Endodermal cell (in vitro differentiated cells): Measurements from ENCODE around the gene CD164. TPM values are rescaled to one million over a fixed set of nuclear protein-coding genes. Genes with fewer than 3 reads are reported as not detected.

Experiments used
- DNase-seq: peaks from one replicate; pipeline ENCODE4 v3.0.0-alpha.2; 2017
- H3K27ac ChIP-seq: 2 replicates; pipeline ENCODE4 v1.5.1; 2013; ENCODE audit warnings: mild to moderate bottlenecking, low read depth, low read length, moderate library complexity
- H3K27me3 ChIP-seq: 2 replicates; pipeline ENCODE4 v1.6.1; 2013; ENCODE audit warnings: mild to moderate bottlenecking, low read length, moderate library complexity; ENCODE audit not compliant: insufficient read depth, control insufficient read depth, poor library complexity, severe bottlenecking
- H3K36me3 ChIP-seq: 2 replicates; pipeline ENCODE4 v1.7.0; 2013; ENCODE audit warnings: mild to moderate bottlenecking, low read length, moderate library complexity; ENCODE audit not compliant: control insufficient read depth, insufficient read depth
- H3K4me1 ChIP-seq: one replicate; pipeline ENCODE4 v1.7.0; 2013; ENCODE audit warnings: low read length; ENCODE audit not compliant: control insufficient read depth, insufficient read depth
- H3K4me3 ChIP-seq: 2 replicates; pipeline ENCODE4 v1.5.1; 2013; ENCODE audit warnings: mild to moderate bottlenecking, low read length, moderate library complexity
- H3K9ac ChIP-seq: 2 replicates; pipeline ENCODE4 v1.6.1; 2013; ENCODE audit warnings: mild to moderate bottlenecking, low read length, moderate library complexity; ENCODE audit not compliant: poor library complexity, severe bottlenecking; ENCODE audit errors: extremely low read depth
- H3K9me3 ChIP-seq: 2 replicates; pipeline ENCODE4 v1.6.1; 2013; ENCODE audit warnings: mild to moderate bottlenecking, low read length, moderate library complexity; ENCODE audit not compliant: control insufficient read depth
- H3K27ac Mint-ChIP-seq: 2 replicates; pipeline ENCODE4 v1.8.0; 2020; ENCODE audit warnings: mixed read lengths
- H3K27me3 Mint-ChIP-seq: 2 replicates; pipeline ENCODE4 v1.8.0; 2021; ENCODE audit warnings: mild to moderate bottlenecking, mixed read lengths; ENCODE audit not compliant: insufficient read depth
- H3K36me3 Mint-ChIP-seq: 2 replicates; pipeline ENCODE4 v1.8.0; 2020; ENCODE audit warnings: low read depth, mixed read lengths
- H3K4me1 Mint-ChIP-seq: 2 replicates; pipeline ENCODE4 v1.8.0; 2020; ENCODE audit warnings: mixed read lengths
- H3K4me3 Mint-ChIP-seq: 2 replicates; pipeline ENCODE4 v1.8.0; 2020; ENCODE audit warnings: mild to moderate bottlenecking, moderate library complexity, mixed read lengths
- H3K9me3 Mint-ChIP-seq: 2 replicates; pipeline ENCODE4 v1.8.0; 2020; ENCODE audit warnings: mild to moderate bottlenecking, mixed read lengths
- CTCF ChIP-seq: fragments of 200-600 bp; sonication (generic); conservative IDR thresholded peaks from 2 replicates; pipeline ENCODE4 v1.5.0; 2021; ENCODE audit warnings: antibody characterized with exemption, mild to moderate bottlenecking
- WGBS, 2 experiments: methylation state at CpG; one replicate each; pipeline versions ENCODE4 v1.1.5 to v1.1.7; 2013; ENCODE audit warnings: missing lambda C conversion rate in 2 of 2, mixed read lengths in 1 of 2; ENCODE audit not compliant: insufficient coverage in 1 of 2, insufficient read length in 1 of 2; 5-methylcytosine and 5-hydroxymethylcytosine counted together
- total RNA-seq, 2 donors: library from RNA; stranded (reverse); fragmentation: NEBNext Ultra II Directional in 1 of 2; extraction: Animal tissue kit (Norgen Biotek cat#: 25700) in 1 of 2; gene quantifications; 2 replicates in 1 of 2; 3 replicates in 1 of 2; pipeline ENCODE4 v1.2.1, GENCODE V29; 2021

The CD164 gene
- total RNA-seq, 2 donors from 2014 or later, result 120 to 126 TPM

- Mint-ChIP-seq H3K27me3 (peaks cover 5% of the 10 kb centered on the region), H3K4me3 (peak overlapping the region; percentile 85), H3K27ac (peak overlapping the region; percentile 92), H3K9me3 (no peaks in the 10 kb centered on the region), H3K36me3 (peaks cover 5% of the 10 kb centered on the region), H3K4me1 (peaks cover 38% of the 10 kb centered on the region)
- H3K27me3 ChIP-seq, result no peaks in the 10 kb centered on the region
- H3K9me3 ChIP-seq, result no peaks in the 10 kb centered on the region
- peaks cover 5% of the 10 kb centered on the region for H3K36me3 ChIP-seq
- 36 to 100% methylated on average over 1 to 5 of the region's 5 CpGs for WGBS, 2 experiments
- H3K27ac ChIP-seq, result no peak overlapping the region
- H3K4me3 ChIP-seq, result peak overlapping the region; percentile 97
- TF ChIP-seq CTCF, result no peak
- no peak for DNase-seq
- peaks cover 10% of the 10 kb centered on the region for H3K4me1 ChIP-seq
- peak overlapping the region; percentile 98 for H3K9ac ChIP-seq
These were observed 1.2 kb upstream of the CD164 start for GRCh38 chr6:109383438-109383940.

DNA sequence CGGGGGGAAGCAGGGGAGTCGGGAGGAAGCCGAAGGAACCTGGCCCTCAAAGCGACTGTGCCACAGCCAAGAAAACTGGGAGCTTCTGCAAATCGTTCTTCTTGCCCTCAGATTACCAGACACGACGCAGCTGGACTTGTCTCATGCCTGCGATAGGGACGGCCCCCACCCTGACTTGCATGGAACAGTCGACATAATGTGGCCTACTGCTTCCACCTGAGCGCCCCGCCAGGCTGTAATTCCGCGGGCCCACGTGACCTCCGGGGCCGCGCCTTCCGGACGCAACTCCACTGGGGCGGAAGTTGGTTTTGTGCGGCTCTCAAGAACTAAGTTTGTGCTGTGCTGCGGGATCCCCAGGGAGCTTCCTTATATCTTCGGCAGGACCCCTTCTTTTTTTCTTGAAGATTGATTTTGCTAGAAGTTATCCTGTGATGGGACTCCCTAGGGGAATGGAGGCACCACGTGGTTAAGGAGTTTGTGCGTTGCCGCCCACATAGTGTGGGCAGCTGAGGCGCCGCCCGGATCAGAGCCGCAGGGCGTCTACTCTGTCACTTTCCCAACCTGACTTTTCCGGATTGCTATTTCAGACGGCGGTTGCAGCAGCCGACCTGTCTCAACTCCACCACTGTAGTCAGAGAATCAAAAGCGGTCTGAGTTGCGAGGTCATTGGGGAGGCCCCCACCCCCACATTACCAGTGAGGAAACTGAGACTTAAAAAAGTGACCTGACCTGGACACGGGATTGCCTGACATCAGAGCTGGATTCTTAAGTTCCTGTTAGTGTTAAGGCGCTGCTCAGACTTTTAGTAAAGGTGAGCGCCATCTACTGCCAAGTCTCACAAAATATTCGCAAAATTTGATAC is 540 bp upstream of the CD164 start:
- peaks cover 5% of the 10 kb centered on the region for H3K27me3 Mint-ChIP-seq

More for the DNA sequence above, 540 bp upstream of the CD164 start:
- Histone ChIP-seq H3K27me3 (no peaks in the 10 kb centered on the region), H3K27ac (peak overlapping the region; percentile 99), H3K4me3 (peak overlapping the region; percentile 97), H3K9me3 (no peaks in the 10 kb centered on the region), H3K9ac (peak overlapping the region; percentile 98), H3K36me3 (peaks cover 12% of the 10 kb centered on the region), H3K4me1 (peaks cover 10% of the 10 kb centered on the region)
- Mint-ChIP-seq H3K4me3 (peak overlapping the region; percentile 85), H3K27ac (peak overlapping the region; percentile 100), H3K9me3 (no peaks in the 10 kb centered on the region), H3K4me1 (peaks cover 38% of the 10 kb centered on the region), H3K36me3 (peaks cover 11% of the 10 kb centered on the region)
- peak; percentile 96 for DNase-seq
- 0% methylated on average over 27 to 42 of the region's 42 CpGs for WGBS, 2 experiments
- TF ChIP-seq CTCF, result peak; percentile 78
